Right lobe of liver (tissue), 6 donors: ENCODE measurements around the gene UBA1. TPM values are rescaled to one million over a fixed set of nuclear protein-coding genes. Genes with fewer than 3 reads are reported as not detected.

ENCODE experiments used
- ATAC-seq, 4 donors: fragments of 200-7000 bp; cut with Tn5 transposase; one replicate each; pipeline ENCODE4 v1.9.1; 2020; ENCODE audit warnings: mild to moderate bottlenecking in 4 of 4, moderate library complexity in 4 of 4
- DNase-seq, 3 donors: peaks; one replicate each; pipeline ENCODE4 v3.0.0-alpha.2; 2020
- H3K27ac ChIP-seq, 3 donors: fragments of 200-600 bp; one replicate each; pipeline ENCODE4 v1.8.0; 2022
- H3K27me3 ChIP-seq, 2 donors: fragments of 200-600 bp; one replicate each; pipeline ENCODE4 v1.8.0; 2022
- H3K36me3 ChIP-seq, 4 donors: fragments of 200-600 bp; sonication (generic) in 1 of 4; one replicate each; pipeline versions ENCODE4 v1.5.1 to v1.8.0; 2017 to 2022; ENCODE audit warnings: control low read depth in 1 of 4
- H3K4me1 ChIP-seq, 4 donors: fragments of 200-600 bp; sonication (generic) in 1 of 4; one replicate each; pipeline versions ENCODE4 v1.5.1 to v1.8.0; 2017 to 2022; ENCODE audit warnings: control low read depth in 1 of 4
- H3K4me3 ChIP-seq, 3 donors: fragments of 200-600 bp; one replicate each; pipeline ENCODE4 v1.8.0; 2022
- H3K9me3 ChIP-seq, 4 donors: fragments of 200-600 bp; sonication (generic) in 1 of 4; one replicate each; pipeline versions ENCODE4 v1.5.1 to v1.8.0; 2017 to 2022; ENCODE audit warnings: control low read depth in 1 of 4
- CTCF ChIP-seq, 4 donors: fragments of 200-600 bp in 3 of 4; fragments of 450-650 bp in 1 of 4; IDR thresholded peaks; one replicate each; pipeline versions ENCODE4 v1.5.1 to v1.8.0; 2016 to 2022; ENCODE audit warnings: antibody characterized with exemption in 4 of 4, mild to moderate bottlenecking in 2 of 4
- POLR2A ChIP-seq: fragments of 450-650 bp; IDR thresholded peaks from one replicate; pipeline ENCODE4 v1.6.1; 2017; ENCODE audit warnings: antibody characterized with exemption, mild to moderate bottlenecking
- WGBS: methylation state at CpG from one replicate; pipeline ENCODE4 v1.1.6; 2018; ENCODE audit warnings: low coverage, low lambda C conversion rate; ENCODE audit not compliant: insufficient coverage; ENCODE audit errors: missing lambda C conversion rate; 5-methylcytosine and 5-hydroxymethylcytosine counted together
- intact Hi-C, 2 donors: fragments of 100-400 bp; cut with DNase I; formaldehyde crosslinking; loops; one replicate each; pipeline versions ENCODE4 v1.11.2 to v1.14.1; 2022
- total RNA-seq, 6 experiments: library from RNA; depleted of rRNA in 2 of 6; stranded (reverse); fragments of >200 nt in 2 of 6; fragmentation: NEBNext Ultra II Directional in 3 of 6; extraction: Animal tissue kit (Norgen Biotek cat#: 25700) in 3 of 6; gene quantifications; one replicate each; pipeline versions ENCODE4 v1.1.0 to v1.2.4, GENCODE V29; 2016 to 2023
- donor health status: DM: no; HTN: yes; CAD: no.
- donor health status: DM: no; HTN: no; CAD: no.
- donor health status: DM: no; HTN: no; CAD: no.
- donor health status: DM: no; HTN: yes; CAD: no.
- donor health status: DM: no; HTN: yes; CAD: no.

The UBA1 gene
- total RNA-seq, 6 experiments from 2014 or later, result 85.1 to 120 (median 107) TPM

DNA sequence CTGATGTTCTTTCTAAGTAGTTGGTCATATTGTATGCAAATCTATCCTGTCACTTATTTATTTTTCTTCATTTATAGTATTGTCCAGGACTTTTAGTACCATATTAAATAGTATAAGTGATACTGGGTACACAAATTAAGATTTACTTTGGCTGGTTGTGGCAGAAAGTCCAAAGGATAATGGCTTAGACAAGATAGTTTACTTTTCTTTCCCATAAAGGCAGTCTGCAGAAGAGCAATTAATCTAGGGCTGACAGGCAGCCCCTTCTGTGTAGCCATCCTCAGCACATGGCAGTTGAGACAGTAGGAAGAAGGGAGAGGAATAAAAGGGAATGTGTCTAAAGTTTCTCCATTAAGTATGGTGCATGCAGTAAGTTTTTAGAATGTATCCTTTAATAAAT lies 42.2 kb upstream of the UBA1 start:
- DNase-seq, result no peak
- Histone ChIP-seq H3K27me3 (no peaks in the 10 kb centered on the region), H3K9me3 (no peaks in the 10 kb centered on the region), H3K4me1 (peaks cover 0 to 16% (median 0%) of the 10 kb centered on the region in 4 donors), H3K4me3 (no peak overlapping the region), H3K36me3 (no peaks in the 10 kb centered on the region), H3K27ac (peak overlapping the region in 1 of 3 donors; percentile 67)
- peak; percentile 51 to 71 (median 62) for ATAC-seq
- intact Hi-C loops, result no loop called here
- no peak for TF ChIP-seq CTCF (IDR thresholded peaks at IDR 0.05)
- no peak for TF ChIP-seq POLR2A

DNA sequence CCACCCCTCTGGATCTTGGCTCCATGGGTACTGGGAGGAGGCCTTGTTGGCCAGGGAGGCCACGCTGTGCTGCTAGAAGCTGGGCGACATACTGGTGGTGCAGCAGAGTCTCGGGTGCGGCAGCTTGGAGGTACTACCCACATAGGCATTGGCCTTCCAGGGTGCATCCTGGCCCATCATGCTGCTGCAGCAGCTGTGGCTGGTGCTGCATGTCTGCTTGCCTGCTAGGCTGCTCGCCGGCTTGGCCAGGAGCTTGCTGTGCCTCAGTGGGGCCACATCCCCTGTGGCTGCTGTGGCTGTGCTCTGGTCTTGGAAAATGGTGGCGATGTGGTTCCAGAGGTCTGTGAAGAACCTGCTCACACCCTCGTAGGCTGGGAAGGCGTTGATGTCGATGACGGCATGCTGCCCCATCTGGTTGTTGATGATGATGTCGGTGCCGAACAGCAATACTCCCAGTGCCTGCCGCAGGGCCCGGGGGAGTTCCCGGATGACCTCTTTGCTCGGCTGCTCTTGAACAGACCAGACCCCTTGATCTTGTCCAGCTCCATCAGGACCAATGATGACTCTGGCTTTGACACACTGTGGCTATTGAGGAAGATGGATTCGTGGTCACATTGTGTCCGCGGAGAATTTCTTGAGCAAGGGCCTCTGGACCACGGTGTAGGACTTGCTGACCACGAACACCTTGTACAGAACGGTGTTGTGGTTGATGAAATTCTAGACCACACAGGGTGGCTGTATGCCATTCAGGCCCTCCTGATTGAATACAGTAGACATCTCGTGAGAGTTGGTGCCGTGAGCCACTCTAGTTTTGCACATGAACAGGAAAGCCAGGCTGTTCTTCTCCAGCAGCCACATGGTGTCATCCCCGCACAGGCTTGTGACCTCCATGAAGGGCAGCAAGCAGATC lies 36.8 kb upstream of the UBA1 start:
- WGBS, result 100% methylated on average over 1 of the region's 26 CpGs
- Histone ChIP-seq H3K9me3 (no peaks in the 10 kb centered on the region), H3K27ac (no peak overlapping the region), H3K36me3 (no peaks in the 10 kb centered on the region), H3K4me3 (no peak overlapping the region), H3K4me1 (peaks cover 0 to 4% (median under 1%) of the 10 kb centered on the region in 4 donors), H3K27me3 (no peaks in the 10 kb centered on the region)
- intact Hi-C loops, result no loop called here
- DNase-seq (no peak), ATAC-seq (peak in 1 of 4 donors; percentile 20)
- TF ChIP-seq POLR2A (no peak), CTCF (IDR thresholded peaks at IDR 0.05) (no peak)

GRCh38 chrX:47158131-47158530 lies 35.5 kb upstream of the UBA1 start:
- DNase-seq (no peak), ATAC-seq (no peak)
- peaks cover 0 to 12% (median 3%) of the 10 kb centered on the region in 4 donors for H3K4me1 ChIP-seq
- no peaks in the 10 kb centered on the region for H3K9me3 ChIP-seq
- no peaks in the 10 kb centered on the region for H3K27me3 ChIP-seq
- H3K4me3 ChIP-seq, result no peak overlapping the region
- intact Hi-C loops, result no loop called here
- 89% methylated on average over 13 of the region's 16 CpGs for WGBS
- H3K36me3 ChIP-seq, result no peaks in the 10 kb centered on the region
- no peak overlapping the region for H3K27ac ChIP-seq
- TF ChIP-seq POLR2A (no peak), CTCF (IDR thresholded peaks at IDR 0.05) (no peak)

DNA sequence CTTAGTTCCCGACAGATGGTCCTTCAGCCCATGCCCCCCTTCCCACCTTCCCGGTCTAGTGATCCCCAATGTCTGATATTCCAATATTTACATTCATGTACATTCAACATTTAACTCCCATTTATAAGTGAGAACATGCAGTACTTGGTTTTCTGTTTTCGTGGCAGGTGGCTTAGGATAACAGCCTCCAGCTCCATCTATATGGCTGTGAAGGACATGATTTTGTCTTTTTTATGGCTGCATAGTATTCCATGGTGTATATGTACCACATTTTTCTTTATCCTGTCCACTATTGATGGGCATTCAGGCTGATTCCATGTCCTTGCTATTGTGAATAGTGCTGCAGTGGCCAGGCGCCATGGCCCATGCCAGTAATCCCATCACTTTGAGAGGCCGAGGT lies 34.8 kb upstream of the UBA1 start:
- peaks cover 0 to 12% (median 3%) of the 10 kb centered on the region in 4 donors for H3K4me1 ChIP-seq
- DNase-seq (no peak), ATAC-seq (no peak)
- TF ChIP-seq CTCF (IDR thresholded peaks at IDR 0.05) (no peak), POLR2A (no peak)
- intact Hi-C loops, result no loop called here
- H3K27me3 ChIP-seq, result no peaks in the 10 kb centered on the region
- no peaks in the 10 kb centered on the region for H3K9me3 ChIP-seq
- no peak overlapping the region for H3K27ac ChIP-seq
- H3K4me3 ChIP-seq, result no peak overlapping the region
- WGBS, result 100% methylated on average over 2 of the region's 5 CpGs
- no peaks in the 10 kb centered on the region for H3K36me3 ChIP-seq
